GM21423 (cell line): ENCODE results near the gene OR6B1.
A peak's percentile ranks its signal among the peaks of the same experiment; 100 is the strongest.
"Not testable (repeated sequence)": the region's sequence is repeated elsewhere in the genome, so short reads cannot be mapped to it uniquely, and the experiment has no call there.

ENCODE experiments used
- ATAC-seq: cut with Tn5 transposase; IDR thresholded peaks from one replicate; pipeline ENCODE4 v1.9.1; 2021; ENCODE audit warnings: mild to moderate bottlenecking, moderate library complexity; ENCODE audit not compliant: unreplicated experiment

Gene OR6B1

DNA sequence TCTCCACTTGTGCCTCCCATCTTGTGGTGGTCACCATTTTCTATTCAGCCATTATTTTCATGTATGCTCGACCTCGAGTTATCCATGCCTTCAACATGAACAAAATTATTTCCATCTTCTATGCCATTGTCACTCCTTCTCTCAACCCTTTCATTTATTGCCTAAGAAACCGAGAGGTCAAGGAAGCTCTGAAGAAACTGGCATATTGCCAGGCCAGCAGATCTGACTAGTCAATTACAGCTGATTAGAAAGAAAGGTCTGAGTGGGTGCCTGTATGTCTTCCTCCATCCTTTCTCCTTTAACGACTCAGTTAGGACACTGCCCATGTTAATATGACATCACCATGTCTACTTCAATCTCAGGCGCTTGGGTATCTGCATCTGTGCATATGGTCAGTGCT, 4.6 kb downstream of the OR6B1 start:
- no peak for ATAC-seq

DNA sequence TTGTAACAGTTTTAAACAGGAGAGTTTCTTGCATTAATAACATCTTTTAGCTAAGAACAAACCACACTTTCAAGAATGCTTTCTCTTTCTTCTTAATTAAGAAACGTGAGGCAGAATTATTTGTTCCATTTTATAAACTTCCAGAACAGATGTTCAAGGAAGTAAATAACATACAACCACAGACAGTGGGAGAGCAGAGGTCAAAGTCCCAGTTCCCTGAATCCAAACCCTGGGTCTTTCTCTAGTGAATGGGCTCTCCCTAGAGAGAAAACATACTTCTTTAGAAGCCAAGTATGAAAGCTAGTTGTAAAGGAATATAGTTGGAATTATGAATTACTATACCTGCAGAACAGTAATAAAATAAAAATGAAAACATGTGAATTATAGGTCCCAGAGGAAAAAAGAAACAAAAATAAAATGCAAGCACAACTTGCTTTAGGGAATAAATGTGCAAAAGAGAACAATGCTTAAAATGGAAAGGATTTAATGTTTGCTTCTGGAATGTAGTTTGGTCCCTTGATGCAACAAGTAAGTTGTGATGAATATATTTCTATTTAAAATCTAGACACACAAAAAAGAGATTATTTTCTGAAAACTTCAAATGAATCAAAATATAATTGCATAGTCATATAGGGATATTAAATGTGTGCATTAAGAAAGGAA, 6.0 kb downstream of the OR6B1 start:
- no peak for ATAC-seq

GRCh38 chr7:144006692-144007042, 6.5 kb downstream of the OR6B1 start:
- no peak for ATAC-seq

GRCh38 chr7:144009361-144009760, 9.2 kb downstream of the OR6B1 start:
- ATAC-seq: no peak

DNA sequence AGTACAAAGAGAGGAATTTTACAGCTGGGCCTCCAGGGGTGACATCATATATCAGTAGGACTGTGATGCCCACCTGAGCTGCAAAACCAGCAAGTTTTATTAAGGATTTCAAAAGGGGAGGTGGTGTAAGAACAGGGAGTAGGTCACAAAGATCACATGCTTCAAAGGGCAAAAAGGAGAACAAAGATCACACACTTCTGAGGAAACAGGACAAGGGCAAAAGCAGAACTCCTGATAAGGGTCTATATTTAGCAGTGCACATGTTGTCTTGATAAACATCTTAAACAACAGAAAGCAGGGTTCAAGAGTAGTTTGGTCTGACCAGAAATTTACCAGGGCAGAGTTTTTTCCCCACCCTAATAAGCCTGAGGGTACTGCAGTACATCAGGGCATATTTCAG, 9.9 kb downstream of the OR6B1 start:
- not testable (repeated sequence) for ATAC-seq

GRCh38 chr7:144010821-144011220, 10.7 kb downstream of the OR6B1 start:
- ATAC-seq: not testable (repeated sequence)

GRCh38 chr7:144011458-144012230, 11.5 kb downstream of the OR6B1 start:
- no peak for ATAC-seq

DNA sequence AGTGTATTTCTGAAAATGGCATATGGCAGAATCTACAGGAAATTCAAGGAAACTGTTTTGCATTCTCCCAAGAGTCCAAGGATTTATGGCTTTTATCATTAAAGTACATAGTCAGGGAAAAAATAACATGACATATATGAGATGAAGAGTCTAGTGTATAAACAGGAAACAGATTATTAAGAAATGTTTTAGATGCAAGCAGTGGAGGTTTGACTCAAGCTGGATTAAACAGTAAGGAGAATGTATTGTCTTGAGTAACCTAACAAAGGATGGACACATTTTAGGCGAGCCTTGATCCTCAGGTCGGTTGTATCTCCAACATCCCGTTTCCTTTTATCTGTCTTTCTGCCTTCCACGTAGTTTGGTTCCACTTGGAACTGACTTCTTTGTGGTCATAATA, 17.9 kb downstream of the OR6B1 start:
- ATAC-seq: no peak

DNA sequence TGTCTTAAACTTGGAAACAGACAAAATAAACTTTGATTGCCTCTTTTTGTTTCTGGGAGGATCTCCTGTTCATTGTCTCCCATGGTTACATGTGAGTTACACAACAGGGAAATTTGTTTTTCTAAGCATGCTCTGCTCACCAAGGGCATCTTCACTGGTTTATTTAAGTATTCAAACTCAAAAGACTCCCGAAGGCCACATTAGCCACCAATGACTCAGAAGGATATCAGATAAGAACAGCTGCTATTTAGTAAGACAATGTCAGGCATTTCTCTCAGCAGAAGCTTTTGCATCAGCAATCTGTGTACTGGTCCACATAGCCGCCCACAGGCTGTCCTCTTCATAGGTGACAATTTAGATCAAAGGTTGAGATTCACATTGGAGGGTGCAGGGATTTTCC, 19.3 kb downstream of the OR6B1 start:
- no peak for ATAC-seq

- ATAC-seq: no peak
Measured at GRCh38 chr7:144020340-144020739, 20.2 kb downstream of the OR6B1 start.

GRCh38 chr7:144022169-144022568, 22.0 kb downstream of the OR6B1 start:
- no peak for ATAC-seq

- ATAC-seq: no peak
Measured at GRCh38 chr7:144023171-144023827, 23.2 kb downstream of the OR6B1 start.

GRCh38 chr7:144024213-144024612, 24.1 kb downstream of the OR6B1 start:
- no peak for ATAC-seq

- no peak for ATAC-seq
Measured at GRCh38 chr7:144026203-144026883, 26.2 kb downstream of the OR6B1 start.

DNA sequence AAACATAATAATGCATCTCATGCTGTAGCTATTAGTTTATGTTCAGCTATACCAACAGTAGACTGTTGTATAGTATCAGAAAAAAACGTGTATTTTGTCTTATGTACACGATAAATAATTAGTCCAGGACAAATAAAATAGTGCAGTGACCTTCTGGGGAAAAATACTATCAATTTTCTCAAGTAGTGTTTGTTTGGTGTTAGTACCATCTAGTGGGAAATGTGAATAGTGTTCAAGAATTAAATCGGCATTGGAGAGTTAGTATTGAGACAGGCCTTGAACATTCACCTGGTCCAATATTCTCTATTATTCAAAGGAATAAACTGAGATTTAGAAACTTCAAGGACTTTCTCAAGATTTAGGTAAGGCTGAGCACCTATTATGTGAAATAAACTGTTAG, 26.9 kb downstream of the OR6B1 start:
- no peak for ATAC-seq

DNA sequence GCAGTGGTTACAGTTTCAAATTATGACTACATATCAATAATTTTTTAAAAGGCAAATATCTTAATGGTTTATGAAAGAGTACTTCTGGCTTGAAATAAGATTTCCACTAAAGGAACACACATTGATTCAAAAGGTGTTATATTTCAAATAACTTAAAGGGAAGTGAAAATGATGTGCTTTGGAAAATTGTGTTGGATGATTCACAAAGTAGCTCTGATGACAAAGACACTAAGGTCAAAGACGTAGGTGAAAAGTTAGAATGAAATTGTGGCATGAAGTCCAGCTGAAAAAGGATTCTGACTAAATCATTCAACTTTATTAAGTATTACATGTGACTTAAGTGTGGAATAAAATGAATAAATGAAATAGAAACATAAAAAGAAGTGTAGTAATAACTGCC, 27.9 kb downstream of the OR6B1 start:
- peak; percentile 48 for ATAC-seq

GRCh38 chr7:144028547-144028946, 28.4 kb downstream of the OR6B1 start:
- ATAC-seq: no peak

DNA sequence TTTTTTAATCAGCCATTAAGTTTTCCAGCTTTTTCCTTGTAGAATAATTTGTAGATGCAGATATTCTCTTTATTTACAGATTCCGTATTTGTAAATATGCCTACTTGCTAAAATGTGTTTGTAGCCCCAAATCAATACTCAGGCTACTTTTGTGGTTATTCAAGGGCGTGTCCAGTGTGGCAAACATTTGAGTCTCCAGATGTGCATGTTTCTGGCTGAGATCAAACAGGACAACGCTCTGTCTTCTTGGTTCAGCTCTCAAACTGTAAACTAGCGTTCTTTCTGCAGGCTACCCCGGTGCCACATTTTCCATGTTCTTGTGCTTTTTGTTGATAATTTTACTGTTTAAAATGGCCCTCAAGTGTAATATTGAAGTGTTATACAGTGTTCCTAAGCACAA, 32.4 kb downstream of the OR6B1 start:
- no peak for ATAC-seq

- ATAC-seq: no peak
Measured at GRCh38 chr7:144032985-144033709, 33.0 kb downstream of the OR6B1 start.

DNA sequence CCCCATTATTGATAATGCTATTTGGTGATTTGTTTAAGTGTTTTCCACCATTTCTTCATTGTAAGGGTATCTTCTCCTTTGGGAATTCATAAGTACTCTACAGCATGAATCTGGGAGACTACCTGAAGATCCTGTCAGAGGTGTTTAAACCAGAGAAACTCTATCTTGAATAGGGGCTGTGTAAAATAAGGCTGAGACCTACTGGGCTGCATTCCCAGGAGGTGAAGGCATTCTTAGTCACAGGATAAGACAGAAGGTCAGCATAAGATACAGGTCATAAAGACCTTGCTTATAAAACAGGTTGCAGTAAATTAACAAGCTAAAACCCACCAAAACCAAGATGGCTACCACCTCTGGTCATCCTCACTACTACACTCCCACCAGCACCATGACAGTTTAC, 35.3 kb downstream of the OR6B1 start:
- no peak for ATAC-seq

DNA sequence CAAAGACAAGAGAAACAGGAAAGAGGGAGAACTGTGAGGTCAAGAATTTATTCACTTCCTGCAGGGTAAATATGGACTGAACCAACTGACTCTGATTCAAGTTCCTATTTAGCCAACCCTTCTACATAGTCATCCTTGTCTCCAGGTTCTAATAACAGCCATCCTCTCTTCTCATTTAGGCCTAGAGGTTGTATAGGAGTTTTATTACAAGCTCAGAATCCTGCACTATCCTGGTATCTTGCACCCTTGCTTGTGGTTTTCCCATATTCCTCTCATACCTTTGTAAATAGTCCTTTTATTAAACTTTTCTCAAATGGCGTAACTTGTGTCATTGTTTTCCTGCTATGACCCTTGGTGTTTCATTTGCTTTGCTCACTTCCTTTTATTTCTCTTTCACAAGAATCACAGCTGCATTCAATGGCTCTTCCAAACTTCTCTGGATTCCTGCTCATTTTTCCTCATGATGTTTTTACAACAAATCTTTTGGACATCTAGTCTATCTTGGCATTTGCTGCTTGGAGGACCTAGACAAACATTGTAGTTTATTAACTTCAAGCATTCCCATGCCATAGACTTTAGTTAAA, 36.3 kb downstream of the OR6B1 start:
- no peak for ATAC-seq
